Measurements from ENCODE around the gene LPIN2.

The LPIN2 gene

DNA sequence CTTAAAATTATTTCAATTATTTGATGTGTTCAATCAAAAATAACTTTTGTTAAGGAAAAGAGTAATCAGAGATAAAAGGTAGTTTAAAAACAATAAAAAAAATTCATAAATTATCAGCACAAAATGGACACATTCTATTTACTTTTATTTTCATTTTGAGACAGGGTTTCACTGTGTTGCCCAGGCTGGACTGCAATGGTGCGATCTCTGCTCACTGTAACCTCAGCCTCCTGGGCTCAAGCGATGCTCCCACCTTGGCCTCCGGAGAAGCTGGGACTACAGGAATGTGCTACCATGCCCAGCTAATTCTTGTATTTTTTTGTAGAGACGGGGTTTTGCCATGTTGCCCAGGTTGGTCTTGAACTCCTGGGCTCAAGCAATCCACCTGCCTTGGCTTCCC lies 47.1 kb downstream of the LPIN2 start:
- no peak for DNase-seq
- TF ChIP-seq, protein P1, sequence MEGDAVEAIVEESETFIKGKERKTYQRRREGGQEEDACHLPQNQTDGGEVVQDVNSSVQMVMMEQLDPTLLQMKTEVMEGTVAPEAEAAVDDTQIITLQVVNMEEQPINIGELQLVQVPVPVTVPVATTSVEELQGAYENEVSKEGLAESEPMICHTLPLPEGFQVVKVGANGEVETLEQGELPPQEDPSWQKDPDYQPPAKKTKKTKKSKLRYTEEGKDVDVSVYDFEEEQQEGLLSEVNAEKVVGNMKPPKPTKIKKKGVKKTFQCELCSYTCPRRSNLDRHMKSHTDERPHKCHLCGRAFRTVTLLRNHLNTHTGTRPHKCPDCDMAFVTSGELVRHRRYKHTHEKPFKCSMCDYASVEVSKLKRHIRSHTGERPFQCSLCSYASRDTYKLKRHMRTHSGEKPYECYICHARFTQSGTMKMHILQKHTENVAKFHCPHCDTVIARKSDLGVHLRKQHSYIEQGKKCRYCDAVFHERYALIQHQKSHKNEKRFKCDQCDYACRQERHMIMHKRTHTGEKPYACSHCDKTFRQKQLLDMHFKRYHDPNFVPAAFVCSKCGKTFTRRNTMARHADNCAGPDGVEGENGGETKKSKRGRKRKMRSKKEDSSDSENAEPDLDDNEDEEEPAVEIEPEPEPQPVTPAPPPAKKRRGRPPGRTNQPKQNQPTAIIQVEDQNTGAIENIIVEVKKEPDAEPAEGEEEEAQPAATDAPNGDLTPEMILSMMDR (IDR thresholded peaks at IDR 0.05; ENCODE audit: low read depth, low read length) = no peak
- no peaks in the 10 kb centered on the region for H3K36me3 ChIP-seq

DNA sequence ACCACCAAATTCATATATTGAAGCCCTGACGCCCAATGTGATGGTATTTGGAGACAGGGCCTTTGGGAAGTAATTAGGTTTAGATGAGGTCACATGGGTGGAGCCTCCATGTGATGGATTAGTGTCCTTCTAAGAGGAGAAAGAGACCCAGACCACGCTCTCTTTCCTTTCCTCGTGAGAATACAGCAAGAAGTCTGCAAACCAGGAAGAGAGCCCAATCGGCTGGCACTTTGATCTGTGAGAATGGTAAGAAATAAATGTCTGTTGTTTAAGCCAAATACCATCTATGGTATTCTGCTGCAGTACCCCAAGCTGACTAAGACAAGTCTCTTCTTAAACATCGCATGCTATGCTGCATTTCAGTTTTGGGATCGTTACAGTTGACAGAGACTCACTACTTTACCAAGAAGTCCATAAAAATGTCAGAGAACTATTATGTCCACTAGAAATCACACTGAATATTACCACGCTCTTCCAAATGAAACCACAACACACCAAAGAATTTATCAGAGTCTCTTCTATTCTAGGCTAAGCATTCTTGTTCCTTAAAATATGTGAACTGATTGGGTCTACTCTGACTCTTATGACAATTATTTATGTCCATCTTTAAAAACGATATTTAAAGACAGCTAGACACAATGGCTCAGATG lies 48.5 kb downstream of the LPIN2 start:
- no peak overlapping the region for H3K4me3 ChIP-seq (ENCODE audit: low read depth, low read length)
- H3K36me3 ChIP-seq = no peaks in the 10 kb centered on the region; the same call in none of the 2 replicates
- no peak for DNase-seq
- TF ChIP-seq, protein P1 (IDR thresholded peaks at IDR 0.05; ENCODE audit: low read depth, low read length) = no peak
- no peak overlapping the region for H3K27ac ChIP-seq
- H3K27me3 ChIP-seq (ENCODE audit: insufficient read depth, low read depth, severe bottlenecking) = no peaks in the 10 kb centered on the region
- no peaks in the 10 kb centered on the region for H3K9me3 ChIP-seq (ENCODE audit: severe bottlenecking)

More for the DNA sequence above, 47.1 kb downstream of the LPIN2 start:
- Histone ChIP-seq H3K27ac (no peak overlapping the region), H3K9me3 (ENCODE audit: severe bottlenecking) (no peaks in the 10 kb centered on the region), H3K27me3 (ENCODE audit: insufficient read depth, low read depth, severe bottlenecking) (no peaks in the 10 kb centered on the region), H3K4me3 (ENCODE audit: low read depth, low read length) (no peak overlapping the region)
